ENCODE results near the gene ORMDL3. TPM values are rescaled to one million over a fixed set of nuclear protein-coding genes. Genes with fewer than 3 reads are reported as not detected.

The ORMDL3 gene
- total RNA-seq, 1 experiment from 2014 or later: 58.6 TPM

DNA sequence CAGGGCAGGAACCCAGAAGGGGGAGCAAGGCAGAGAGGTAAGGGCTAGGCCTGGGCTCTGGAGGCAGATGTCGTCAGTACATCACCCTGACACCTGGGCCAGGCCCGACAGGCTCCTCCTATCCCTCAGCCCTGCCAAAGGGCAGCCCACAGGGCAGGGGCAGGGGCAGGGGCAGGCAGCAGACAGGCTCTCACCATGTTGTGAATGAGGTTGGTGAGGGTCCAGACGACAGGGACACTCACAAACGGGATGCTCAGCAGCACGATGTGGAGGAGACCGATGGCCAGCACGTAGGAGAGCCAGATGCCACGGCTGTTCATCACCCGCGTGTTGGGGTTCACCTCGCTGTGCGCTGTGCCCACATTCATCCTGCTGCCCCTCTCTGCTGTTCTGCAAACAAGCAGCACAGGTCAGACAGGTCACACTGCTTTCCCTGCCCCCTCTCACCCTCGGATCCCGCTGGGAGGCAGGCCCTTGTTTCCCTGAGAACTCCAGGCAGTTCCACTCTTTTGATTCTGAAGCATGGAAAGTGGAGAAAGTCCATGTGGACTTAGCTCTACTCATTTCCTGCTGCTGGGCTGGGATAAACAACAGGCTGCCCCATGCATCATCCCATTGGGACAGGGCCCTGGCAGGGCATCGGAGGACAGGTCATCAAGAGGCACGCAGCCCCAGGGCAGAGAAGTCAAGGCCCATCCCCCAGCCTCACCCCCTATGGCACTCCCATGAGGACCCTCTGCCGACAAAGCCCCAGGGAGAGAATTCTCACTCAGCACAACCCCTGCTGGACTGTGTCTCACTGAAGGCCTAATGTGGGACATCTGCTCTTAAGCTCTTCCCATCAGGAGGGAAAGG is 3.3 kb downstream of the ORMDL3 start:
- H3K23ac ChIP-seq (ENCODE audit: insufficient read length, low read depth, low read length): no peak overlapping the region
- Mint-ChIP-seq H3K27me3 (ENCODE audit: low read depth) (no peaks in the 10 kb centered on the region; the same call in 1 of the 2 replicates), H3K9me3 (no peaks in the 10 kb centered on the region; a peak in 1 of 5 replicates), H3K4me1 (peaks cover 34 to 38% of the 10 kb centered on the region in 2 experiments), H3K36me3 (ENCODE audit: insufficient read depth in 1 of 3, low read depth in 3 of 3) (peaks cover 19 to 38% (median 36%) of the 10 kb centered on the region in 3 experiments), H3K4me3 (peak overlapping the region; percentile 38 to 44; a peak in 2 of 5 replicates), H3K27ac (peak overlapping the region; percentile 73 to 95 (median 92); a peak in 4 of 7 replicates)
- no peak overlapping the region for H2BK5ac ChIP-seq (ENCODE audit: insufficient read length, low read length)
- H3K9me3 ChIP-seq (ENCODE audit: control insufficient read depth, low read depth, low read length): no peaks in the 10 kb centered on the region
- H3K56ac ChIP-seq (ENCODE audit: insufficient read length, low read depth, low read length): no peak overlapping the region
- H3K27ac ChIP-seq (ENCODE audit: insufficient read length, low read depth, low read length): no peak overlapping the region
- H3K79me2 ChIP-seq (ENCODE audit: insufficient read depth, low read length): peaks cover 13% of the 10 kb centered on the region; the same call in 1 of the 2 replicates
- H2AK5ac ChIP-seq (ENCODE audit: insufficient read length, low read length): no peak overlapping the region
- H4K8ac ChIP-seq (replicated peaks; ENCODE audit: insufficient read length, low read depth, low read length): no peak overlapping the region
- H3K79me1 ChIP-seq (ENCODE audit: insufficient read depth, low read depth, low read length, poor library complexity, severe bottlenecking): peaks cover 13% of the 10 kb centered on the region
- H4K5ac ChIP-seq (ENCODE audit: insufficient read length, low read depth, low read length): no peak overlapping the region
- no peak overlapping the region for H3K18ac ChIP-seq (ENCODE audit: insufficient read length, low read depth, low read length)
- no peak overlapping the region for H2BK20ac ChIP-seq (ENCODE audit: low read depth, low read length, poor library complexity, severe bottlenecking)
- H2BK15ac ChIP-seq (ENCODE audit: low read depth, low read length): no peak overlapping the region
- no peak overlapping the region for H2BK120ac ChIP-seq (ENCODE audit: low read depth, low read length, poor library complexity, severe bottlenecking)
- H3K27me3 ChIP-seq (ENCODE audit: insufficient read depth, low read length): no peaks in the 10 kb centered on the region
- no peak overlapping the region for H3K4me2 ChIP-seq (ENCODE audit: insufficient read depth, insufficient read length, low read length)
- TF ChIP-seq, protein P1, sequence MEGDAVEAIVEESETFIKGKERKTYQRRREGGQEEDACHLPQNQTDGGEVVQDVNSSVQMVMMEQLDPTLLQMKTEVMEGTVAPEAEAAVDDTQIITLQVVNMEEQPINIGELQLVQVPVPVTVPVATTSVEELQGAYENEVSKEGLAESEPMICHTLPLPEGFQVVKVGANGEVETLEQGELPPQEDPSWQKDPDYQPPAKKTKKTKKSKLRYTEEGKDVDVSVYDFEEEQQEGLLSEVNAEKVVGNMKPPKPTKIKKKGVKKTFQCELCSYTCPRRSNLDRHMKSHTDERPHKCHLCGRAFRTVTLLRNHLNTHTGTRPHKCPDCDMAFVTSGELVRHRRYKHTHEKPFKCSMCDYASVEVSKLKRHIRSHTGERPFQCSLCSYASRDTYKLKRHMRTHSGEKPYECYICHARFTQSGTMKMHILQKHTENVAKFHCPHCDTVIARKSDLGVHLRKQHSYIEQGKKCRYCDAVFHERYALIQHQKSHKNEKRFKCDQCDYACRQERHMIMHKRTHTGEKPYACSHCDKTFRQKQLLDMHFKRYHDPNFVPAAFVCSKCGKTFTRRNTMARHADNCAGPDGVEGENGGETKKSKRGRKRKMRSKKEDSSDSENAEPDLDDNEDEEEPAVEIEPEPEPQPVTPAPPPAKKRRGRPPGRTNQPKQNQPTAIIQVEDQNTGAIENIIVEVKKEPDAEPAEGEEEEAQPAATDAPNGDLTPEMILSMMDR (conservative IDR thresholded peaks at IDR 0.05): peak; percentile 51; the same call in 2 of the 3 replicates
- H3K23me2 ChIP-seq (ENCODE audit: insufficient read length, low read depth, low read length, poor library complexity, severe bottlenecking): peaks cover 15% of the 10 kb centered on the region
- no CpG with 5 or more reads among the region's 17 CpGs for WGBS (ENCODE audit: extremely low coverage, insufficient read length, low lambda C conversion rate)
- no peak overlapping the region for H4K91ac ChIP-seq (ENCODE audit: insufficient read length, low read depth, low read length)
- H3K9ac ChIP-seq (ENCODE audit: extremely low read depth, insufficient read length, low read length): no peak overlapping the region
- no peak overlapping the region for H2AFZ ChIP-seq (ENCODE audit: low read length)
- peak; percentile 82 for DNase-seq
- no peak overlapping the region for H2BK12ac ChIP-seq (ENCODE audit: insufficient read length, low read depth, low read length)
- peaks cover 5% of the 10 kb centered on the region; the same call in 1 of the 2 replicates for H3K4me1 ChIP-seq (ENCODE audit: insufficient read depth, low read length)
- no peaks in the 10 kb centered on the region for H4K20me1 ChIP-seq (ENCODE audit: control insufficient read depth, insufficient read depth, insufficient read length)
- no peak overlapping the region; the same call in 1 of the 2 replicates for H3K14ac ChIP-seq (ENCODE audit: insufficient read depth, low read length)
- H3T11ph ChIP-seq (ENCODE audit: low read length): no peak overlapping the region
- H3K4ac ChIP-seq (ENCODE audit: low read depth, low read length): no peak overlapping the region

All from H9 (cell line).